ENCODE results near the gene SH3RF3.

The SH3RF3 gene

DNA sequence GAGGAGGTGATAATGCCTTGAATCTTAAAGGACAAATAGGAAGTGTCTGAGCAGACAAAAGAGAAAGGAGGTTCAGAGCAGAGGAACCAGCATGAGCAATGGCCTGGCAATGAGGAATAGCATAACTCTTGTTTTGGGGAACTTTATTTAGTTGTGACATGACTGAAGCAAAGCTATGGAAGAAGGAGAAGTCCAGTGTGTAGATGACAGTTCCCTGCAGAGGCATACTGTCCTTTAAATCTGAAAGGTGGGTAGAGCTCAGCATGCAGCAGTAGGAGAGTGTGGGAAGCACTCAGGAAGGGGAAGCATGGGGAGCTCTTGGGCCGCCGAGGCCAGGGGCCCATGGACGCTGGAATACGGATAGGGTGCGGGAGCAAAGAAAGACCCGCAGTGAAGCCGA is 311.0 kb downstream of the SH3RF3 start:
- DNase-seq (ENCODE audit: low spot score in 2 of 2): no peak
- H3K36me3 ChIP-seq (replicated peaks): no peaks in the 10 kb centered on the region
- H3K27me3 ChIP-seq (ENCODE audit: low read depth): no peaks in the 10 kb centered on the region
- H3K9me3 ChIP-seq: no peaks in the 10 kb centered on the region
- H3K4me1 ChIP-seq: no peaks in the 10 kb centered on the region
- H3K4me3 ChIP-seq: no peak overlapping the region
- in situ Hi-C loops (cut with MboI; ENCODE audit: low sequenced_read_pairs): no loop called here

GRCh38 chr2:109440499-109441156 is 311.6 kb downstream of the SH3RF3 start:
- no peaks in the 10 kb centered on the region for H3K36me3 ChIP-seq (replicated peaks)
- H3K9me3 ChIP-seq: no peaks in the 10 kb centered on the region
- in situ Hi-C loops (cut with MboI; ENCODE audit: low sequenced_read_pairs): no loop called here
- H3K27me3 ChIP-seq (ENCODE audit: low read depth): no peaks in the 10 kb centered on the region
- no peak overlapping the region for H3K4me3 ChIP-seq
- no peaks in the 10 kb centered on the region for H3K4me1 ChIP-seq
- no peak for DNase-seq (ENCODE audit: low spot score in 2 of 2)

GRCh38 chr2:109442715-109443319 is 313.8 kb downstream of the SH3RF3 start:
- no peaks in the 10 kb centered on the region for H3K9me3 ChIP-seq
- H3K4me3 ChIP-seq: no peak overlapping the region
- in situ Hi-C loops (cut with MboI; ENCODE audit: low sequenced_read_pairs): no loop called here
- H3K36me3 ChIP-seq (replicated peaks): no peaks in the 10 kb centered on the region
- DNase-seq (ENCODE audit: low spot score in 2 of 2): no peak
- H3K27me3 ChIP-seq (ENCODE audit: low read depth): no peaks in the 10 kb centered on the region
- no peaks in the 10 kb centered on the region for H3K4me1 ChIP-seq

GRCh38 chr2:109444916-109445315 is 315.9 kb downstream of the SH3RF3 start:
- no peaks in the 10 kb centered on the region for H3K27me3 ChIP-seq (ENCODE audit: low read depth)
- H3K4me3 ChIP-seq: no peak overlapping the region
- no peaks in the 10 kb centered on the region for H3K4me1 ChIP-seq
- DNase-seq (ENCODE audit: low spot score in 2 of 2): no peak
- no peaks in the 10 kb centered on the region for H3K36me3 ChIP-seq (replicated peaks)
- H3K9me3 ChIP-seq: no peaks in the 10 kb centered on the region
- in situ Hi-C loops (cut with MboI; ENCODE audit: low sequenced_read_pairs): no loop called here

GRCh38 chr2:109446278-109447131 is 317.5 kb downstream of the SH3RF3 start:
- H3K36me3 ChIP-seq (replicated peaks): no peaks in the 10 kb centered on the region
- H3K4me3 ChIP-seq: no peak overlapping the region
- H3K4me1 ChIP-seq: no peaks in the 10 kb centered on the region
- DNase-seq (ENCODE audit: low spot score in 2 of 2): no peak
- in situ Hi-C loops (cut with MboI; ENCODE audit: low sequenced_read_pairs): no loop called here
- H3K27me3 ChIP-seq (ENCODE audit: low read depth): no peaks in the 10 kb centered on the region
- no peaks in the 10 kb centered on the region for H3K9me3 ChIP-seq

GRCh38 chr2:109447251-109447661 is 318.3 kb downstream of the SH3RF3 start:
- no peaks in the 10 kb centered on the region for H3K36me3 ChIP-seq (replicated peaks)
- no peaks in the 10 kb centered on the region for H3K9me3 ChIP-seq
- no peaks in the 10 kb centered on the region for H3K4me1 ChIP-seq
- H3K27me3 ChIP-seq (ENCODE audit: low read depth): no peaks in the 10 kb centered on the region
- DNase-seq (ENCODE audit: low spot score in 2 of 2): no peak
- no peak overlapping the region for H3K4me3 ChIP-seq
- in situ Hi-C loops (cut with MboI; ENCODE audit: low sequenced_read_pairs): no loop called here

DNA sequence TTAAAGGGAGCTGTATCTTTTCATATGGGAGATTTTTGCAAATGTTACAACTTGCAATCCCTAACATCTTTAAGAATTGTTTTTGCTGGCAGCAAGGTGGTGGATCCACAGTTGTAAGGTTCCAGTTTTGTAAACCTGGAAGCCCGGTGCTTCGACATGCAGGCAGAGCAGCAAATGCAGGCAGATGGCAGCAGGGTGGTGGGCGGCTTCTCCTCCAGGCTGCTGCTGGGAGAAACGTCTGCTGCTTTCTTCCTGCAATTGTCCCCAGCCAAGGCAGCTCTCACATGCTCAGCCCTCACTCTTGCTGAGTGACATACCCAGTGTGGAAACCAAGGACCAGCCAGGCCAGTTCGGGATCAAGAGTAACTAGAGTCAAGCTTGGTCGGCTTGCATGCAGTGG is 318.8 kb downstream of the SH3RF3 start:
- no peaks in the 10 kb centered on the region for H3K4me1 ChIP-seq
- H3K9me3 ChIP-seq: no peaks in the 10 kb centered on the region
- DNase-seq (ENCODE audit: low spot score in 2 of 2): no peak
- H3K36me3 ChIP-seq (replicated peaks): no peaks in the 10 kb centered on the region
- in situ Hi-C loops (cut with MboI; ENCODE audit: low sequenced_read_pairs): no loop called here
- H3K4me3 ChIP-seq: no peak overlapping the region
- H3K27me3 ChIP-seq (ENCODE audit: low read depth): no peaks in the 10 kb centered on the region

- no peaks in the 10 kb centered on the region for H3K9me3 ChIP-seq
- H3K27me3 ChIP-seq (ENCODE audit: low read depth): no peaks in the 10 kb centered on the region
- H3K4me1 ChIP-seq: no peaks in the 10 kb centered on the region
- in situ Hi-C loops (cut with MboI; ENCODE audit: low sequenced_read_pairs): no loop called here
- no peak overlapping the region for H3K4me3 ChIP-seq
- DNase-seq (ENCODE audit: low spot score in 2 of 2): no peak
- no peaks in the 10 kb centered on the region for H3K36me3 ChIP-seq (replicated peaks)
These were observed 319.2 kb downstream of the SH3RF3 start for GRCh38 chr2:109448207-109448606.

GRCh38 chr2:109448946-109449788 is 320.2 kb downstream of the SH3RF3 start:
- Histone ChIP-seq H3K36me3 (replicated peaks) (no peaks in the 10 kb centered on the region), H3K9me3 (no peaks in the 10 kb centered on the region), H3K4me1 (no peaks in the 10 kb centered on the region), H3K4me3 (no peak overlapping the region), H3K27me3 (ENCODE audit: low read depth) (no peaks in the 10 kb centered on the region)
- DNase-seq (ENCODE audit: low spot score in 2 of 2): no peak
- in situ Hi-C loops (cut with MboI; ENCODE audit: low sequenced_read_pairs): no loop called here

- in situ Hi-C loops (cut with MboI; ENCODE audit: low sequenced_read_pairs): no loop called here
- Histone ChIP-seq H3K27me3 (ENCODE audit: low read depth) (no peaks in the 10 kb centered on the region), H3K36me3 (replicated peaks) (no peaks in the 10 kb centered on the region), H3K4me1 (no peaks in the 10 kb centered on the region), H3K4me3 (no peak overlapping the region), H3K9me3 (no peaks in the 10 kb centered on the region)
- no peak for DNase-seq (ENCODE audit: low spot score in 2 of 2)
These were observed 321.7 kb downstream of the SH3RF3 start for GRCh38 chr2:109450574-109451273.

DNA sequence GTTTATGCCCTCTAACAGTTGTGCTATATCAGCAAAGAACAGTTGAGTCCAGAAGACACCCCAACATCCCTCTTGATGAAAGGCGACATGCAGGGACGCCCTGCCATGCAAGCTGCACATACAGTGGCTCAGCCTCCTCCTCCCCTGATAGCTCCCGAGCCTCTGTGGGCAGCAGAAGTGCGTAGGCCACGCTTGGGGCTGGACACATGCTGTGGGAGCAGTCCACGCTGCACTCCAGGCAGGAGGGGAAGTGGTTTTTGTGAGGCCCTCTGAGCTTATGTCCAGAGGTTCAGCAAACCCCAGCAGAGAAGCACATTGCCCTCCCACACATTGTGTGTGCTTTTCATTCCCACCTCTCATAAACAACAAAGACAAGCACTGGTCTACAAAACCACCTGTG is 322.7 kb downstream of the SH3RF3 start:
- H3K9me3 ChIP-seq: no peaks in the 10 kb centered on the region
- no peak for DNase-seq (ENCODE audit: low spot score in 2 of 2)
- H3K27me3 ChIP-seq (ENCODE audit: low read depth): no peaks in the 10 kb centered on the region
- H3K4me1 ChIP-seq: no peaks in the 10 kb centered on the region
- no peaks in the 10 kb centered on the region for H3K36me3 ChIP-seq (replicated peaks)
- in situ Hi-C loops (cut with MboI; ENCODE audit: low sequenced_read_pairs): no loop called here
- no peak overlapping the region for H3K4me3 ChIP-seq

- DNase-seq (ENCODE audit: low spot score in 2 of 2): no peak
- Histone ChIP-seq H3K4me3 (no peak overlapping the region), H3K27me3 (ENCODE audit: low read depth) (peaks cover 2% of the 10 kb centered on the region; the same call in 1 of the 2 replicates), H3K36me3 (replicated peaks) (no peaks in the 10 kb centered on the region), H3K9me3 (no peaks in the 10 kb centered on the region), H3K4me1 (no peaks in the 10 kb centered on the region)
- in situ Hi-C loops (cut with MboI; ENCODE audit: low sequenced_read_pairs): no loop called here
These were observed 323.6 kb downstream of the SH3RF3 start for GRCh38 chr2:109452318-109453305.

Measured in HAP-1 (cell line).